ENCODE results near the gene PLXNA4.

GRCh38 chr7:132403465-132404110, 172.7 kb downstream of the PLXNA4 start:
- TF ChIP-seq, protein P1, sequence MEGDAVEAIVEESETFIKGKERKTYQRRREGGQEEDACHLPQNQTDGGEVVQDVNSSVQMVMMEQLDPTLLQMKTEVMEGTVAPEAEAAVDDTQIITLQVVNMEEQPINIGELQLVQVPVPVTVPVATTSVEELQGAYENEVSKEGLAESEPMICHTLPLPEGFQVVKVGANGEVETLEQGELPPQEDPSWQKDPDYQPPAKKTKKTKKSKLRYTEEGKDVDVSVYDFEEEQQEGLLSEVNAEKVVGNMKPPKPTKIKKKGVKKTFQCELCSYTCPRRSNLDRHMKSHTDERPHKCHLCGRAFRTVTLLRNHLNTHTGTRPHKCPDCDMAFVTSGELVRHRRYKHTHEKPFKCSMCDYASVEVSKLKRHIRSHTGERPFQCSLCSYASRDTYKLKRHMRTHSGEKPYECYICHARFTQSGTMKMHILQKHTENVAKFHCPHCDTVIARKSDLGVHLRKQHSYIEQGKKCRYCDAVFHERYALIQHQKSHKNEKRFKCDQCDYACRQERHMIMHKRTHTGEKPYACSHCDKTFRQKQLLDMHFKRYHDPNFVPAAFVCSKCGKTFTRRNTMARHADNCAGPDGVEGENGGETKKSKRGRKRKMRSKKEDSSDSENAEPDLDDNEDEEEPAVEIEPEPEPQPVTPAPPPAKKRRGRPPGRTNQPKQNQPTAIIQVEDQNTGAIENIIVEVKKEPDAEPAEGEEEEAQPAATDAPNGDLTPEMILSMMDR (conservative IDR thresholded peaks at IDR 0.05; ENCODE audit: low read depth in 2 of 2), result no peak
- TF ChIP-seq POLR2AphosphoS5 (IDR thresholded peaks at IDR 0.05; ENCODE audit: low read depth), result no peak
- TF ChIP-seq REST (IDR thresholded peaks at IDR 0.05; ENCODE audit: unreplicated experiment), result no peak
- no peak for TF ChIP-seq EZH2 (IDR thresholded peaks at IDR 0.05; ENCODE audit: low read depth, unreplicated experiment)
- TF ChIP-seq EZH2phosphoT487 (IDR thresholded peaks at IDR 0.05; ENCODE audit: unreplicated experiment), result no peak
- TF ChIP-seq NANOG (IDR thresholded peaks at IDR 0.05; ENCODE audit: borderline replicate concordance), result no peak

All from GM23338 (cell line).